Astrocyte (in vitro differentiated cells and primary cell): ENCODE measurements around the gene SLC7A9. TPM values are rescaled to one million over a fixed set of nuclear protein-coding genes. Genes with fewer than 3 reads are reported as not detected.

ENCODE experiments used
- DNase-seq: peaks from one replicate; pipeline ENCODE4 v3.0.0-alpha.2; 2010; ENCODE audit warnings: low read depth
- FAIRE-seq: peaks from 2 replicates; lab custom pipeline; 2011; peaks lifted over from hg19 to GRCh38; lab: Jason Lieb, UNC
- H2AFZ ChIP-seq: 2 replicates; pipeline ENCODE4 v1.6.0; 2012; ENCODE audit warnings: low read depth, low read length, inconsistent platforms
- H3K27ac ChIP-seq: 2 replicates; pipeline ENCODE4 v1.5.1; 2011; ENCODE audit warnings: low read depth, low read length, inconsistent platforms
- H3K27me3 ChIP-seq: 2 replicates; pipeline ENCODE4 v1.6.0; 2011; ENCODE audit warnings: low read length, inconsistent platforms; ENCODE audit not compliant: insufficient read depth
- H3K36me3 ChIP-seq: 2 replicates; pipeline ENCODE4 v1.5.1; 2011; ENCODE audit warnings: low read length, inconsistent platforms; ENCODE audit not compliant: insufficient read depth
- H3K4me1 ChIP-seq: 2 replicates; pipeline ENCODE4 v1.5.1; 2011; ENCODE audit warnings: low read length, inconsistent platforms; ENCODE audit not compliant: insufficient read depth
- H3K4me2 ChIP-seq: 2 replicates; pipeline ENCODE4 v1.6.0; 2012; ENCODE audit warnings: low read length, inconsistent platforms
- H3K4me3 ChIP-seq: 2 replicates; pipeline ENCODE4 v1.5.1; 2011; ENCODE audit warnings: low read depth, mild to moderate bottlenecking, low read length, inconsistent platforms; ENCODE audit not compliant: insufficient read depth
- H3K79me2 ChIP-seq: 2 replicates; pipeline ENCODE4 v1.6.0; 2012; ENCODE audit warnings: mild to moderate bottlenecking, low read length, inconsistent platforms; ENCODE audit not compliant: insufficient read depth
- H3K9ac ChIP-seq: 2 replicates; pipeline ENCODE4 v1.6.0; 2012; ENCODE audit warnings: mild to moderate bottlenecking, low read length, inconsistent platforms
- H3K9me3 ChIP-seq: 2 replicates; pipeline ENCODE4 v1.5.1; 2012; ENCODE audit warnings: low read depth, mild to moderate bottlenecking, low read length, inconsistent platforms; ENCODE audit not compliant: insufficient read depth
- H4K20me1 ChIP-seq: 2 replicates; pipeline ENCODE4 v1.6.0; 2012; ENCODE audit warnings: low read length, inconsistent platforms; ENCODE audit not compliant: insufficient read depth
- H3K27ac Mint-ChIP-seq: one replicate; pipeline ENCODE4 v1.8.0; 2021; ENCODE audit warnings: mild to moderate bottlenecking, mixed read lengths; ENCODE audit not compliant: unreplicated experiment
- H3K27me3 Mint-ChIP-seq: one replicate; pipeline ENCODE4 v1.8.0; 2021; ENCODE audit warnings: low read depth, mixed read lengths; ENCODE audit not compliant: unreplicated experiment
- H3K36me3 Mint-ChIP-seq: one replicate; pipeline ENCODE4 v1.8.0; 2021; ENCODE audit warnings: low read depth, mixed read lengths; ENCODE audit not compliant: unreplicated experiment
- H3K4me1 Mint-ChIP-seq: one replicate; pipeline ENCODE4 v1.8.0; 2021; ENCODE audit warnings: low read depth, mixed read lengths; ENCODE audit not compliant: unreplicated experiment
- H3K4me3 Mint-ChIP-seq: one replicate; pipeline ENCODE4 v1.8.0; 2021; ENCODE audit warnings: mild to moderate bottlenecking, moderate library complexity, mixed read lengths; ENCODE audit not compliant: unreplicated experiment
- H3K9me3 Mint-ChIP-seq: one replicate; pipeline ENCODE4 v1.8.0; 2021; ENCODE audit warnings: mild to moderate bottlenecking, mixed read lengths; ENCODE audit not compliant: unreplicated experiment
- EZH2 ChIP-seq: IDR thresholded peaks from 2 replicates; pipeline ENCODE4 v1.6.1; 2012; ENCODE audit warnings: mild to moderate bottlenecking, low read length, inconsistent platforms; ENCODE audit not compliant: insufficient read depth
- total RNA-seq: library from RNA; stranded (reverse); gene quantifications from 2 replicates; pipeline ENCODE4 v1.2.1, GENCODE V29; 2021
- TF ChIP-seq, protein P1 (sequence below): IDR thresholded peaks from 2 replicates; pipeline ENCODE4 v1.5.1; 2011; ENCODE audit warnings: low read depth, mild to moderate bottlenecking, inconsistent platforms, low read length, moderate library complexity; ENCODE audit not compliant: insufficient read depth

SLC7A9 gene
- total RNA-seq, 1 donor from 2014 or later: 0.45 TPM

DNA sequence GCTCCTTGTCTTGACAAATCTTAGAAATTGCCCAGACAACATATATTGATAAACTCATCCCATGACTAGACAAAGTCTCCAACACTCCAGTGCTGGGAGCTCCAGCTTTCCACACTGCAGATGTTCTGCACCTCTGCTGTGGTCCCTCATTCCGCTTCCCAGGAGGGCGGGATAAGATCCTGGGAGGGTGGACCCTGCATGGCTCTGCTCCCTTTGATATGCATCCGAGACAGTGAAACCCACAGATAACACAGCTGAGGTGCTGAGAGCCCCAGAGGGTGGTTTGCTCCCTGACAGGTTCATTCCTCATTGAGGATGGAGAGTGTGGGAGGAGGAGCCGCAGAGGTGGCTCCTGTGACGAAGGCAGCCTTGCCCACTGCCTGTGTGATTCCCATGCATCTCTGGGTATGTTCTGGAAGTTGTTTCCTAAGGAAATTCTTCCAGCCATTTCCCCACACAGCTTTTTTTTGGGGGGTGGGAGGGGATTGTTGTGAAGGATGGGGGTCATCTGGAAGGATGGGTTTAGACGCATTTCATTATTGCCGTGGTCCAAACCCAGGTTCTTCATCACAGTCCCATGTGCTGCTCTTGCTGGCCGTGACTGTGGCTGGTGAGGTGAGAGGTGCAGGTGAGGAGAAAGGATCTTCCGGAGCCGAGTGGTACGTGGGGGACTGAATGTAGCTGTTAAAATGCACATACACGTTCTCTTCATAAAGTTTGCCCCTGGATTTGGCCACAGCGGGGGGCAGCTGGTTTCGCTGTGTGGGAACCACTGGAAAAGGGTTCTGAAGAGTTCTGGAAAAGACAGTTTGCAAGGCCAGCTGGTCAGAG lies 46.4 kb downstream of the SLC7A9 start:
- no peak for FAIRE-seq
- H3K4me2 ChIP-seq: no peak overlapping the region
- DNase-seq: no peak
- peaks cover 8% of the 10 kb centered on the region for H3K36me3 Mint-ChIP-seq
- H3K27me3 ChIP-seq: peaks cover 17% of the 10 kb centered on the region
- H2AFZ ChIP-seq: no peak overlapping the region
- TF ChIP-seq EZH2: no peak
- TF ChIP-seq, protein P1, sequence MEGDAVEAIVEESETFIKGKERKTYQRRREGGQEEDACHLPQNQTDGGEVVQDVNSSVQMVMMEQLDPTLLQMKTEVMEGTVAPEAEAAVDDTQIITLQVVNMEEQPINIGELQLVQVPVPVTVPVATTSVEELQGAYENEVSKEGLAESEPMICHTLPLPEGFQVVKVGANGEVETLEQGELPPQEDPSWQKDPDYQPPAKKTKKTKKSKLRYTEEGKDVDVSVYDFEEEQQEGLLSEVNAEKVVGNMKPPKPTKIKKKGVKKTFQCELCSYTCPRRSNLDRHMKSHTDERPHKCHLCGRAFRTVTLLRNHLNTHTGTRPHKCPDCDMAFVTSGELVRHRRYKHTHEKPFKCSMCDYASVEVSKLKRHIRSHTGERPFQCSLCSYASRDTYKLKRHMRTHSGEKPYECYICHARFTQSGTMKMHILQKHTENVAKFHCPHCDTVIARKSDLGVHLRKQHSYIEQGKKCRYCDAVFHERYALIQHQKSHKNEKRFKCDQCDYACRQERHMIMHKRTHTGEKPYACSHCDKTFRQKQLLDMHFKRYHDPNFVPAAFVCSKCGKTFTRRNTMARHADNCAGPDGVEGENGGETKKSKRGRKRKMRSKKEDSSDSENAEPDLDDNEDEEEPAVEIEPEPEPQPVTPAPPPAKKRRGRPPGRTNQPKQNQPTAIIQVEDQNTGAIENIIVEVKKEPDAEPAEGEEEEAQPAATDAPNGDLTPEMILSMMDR: no peak
- no peak overlapping the region for H3K9ac ChIP-seq
- H3K4me3 ChIP-seq: no peak overlapping the region
- no peak overlapping the region for H3K27ac Mint-ChIP-seq
- no peak overlapping the region for H3K27ac ChIP-seq
- H3K4me1 Mint-ChIP-seq: peaks cover 8% of the 10 kb centered on the region
- H3K27me3 Mint-ChIP-seq: peaks cover 42% of the 10 kb centered on the region
- no peaks in the 10 kb centered on the region for H3K79me2 ChIP-seq
- H3K4me1 ChIP-seq: no peaks in the 10 kb centered on the region
- H3K9me3 ChIP-seq: no peaks in the 10 kb centered on the region
- peaks cover 2% of the 10 kb centered on the region for H3K9me3 Mint-ChIP-seq
- H3K4me3 Mint-ChIP-seq: no peak overlapping the region
- no peaks in the 10 kb centered on the region for H4K20me1 ChIP-seq
- no peaks in the 10 kb centered on the region for H3K36me3 ChIP-seq

DNA sequence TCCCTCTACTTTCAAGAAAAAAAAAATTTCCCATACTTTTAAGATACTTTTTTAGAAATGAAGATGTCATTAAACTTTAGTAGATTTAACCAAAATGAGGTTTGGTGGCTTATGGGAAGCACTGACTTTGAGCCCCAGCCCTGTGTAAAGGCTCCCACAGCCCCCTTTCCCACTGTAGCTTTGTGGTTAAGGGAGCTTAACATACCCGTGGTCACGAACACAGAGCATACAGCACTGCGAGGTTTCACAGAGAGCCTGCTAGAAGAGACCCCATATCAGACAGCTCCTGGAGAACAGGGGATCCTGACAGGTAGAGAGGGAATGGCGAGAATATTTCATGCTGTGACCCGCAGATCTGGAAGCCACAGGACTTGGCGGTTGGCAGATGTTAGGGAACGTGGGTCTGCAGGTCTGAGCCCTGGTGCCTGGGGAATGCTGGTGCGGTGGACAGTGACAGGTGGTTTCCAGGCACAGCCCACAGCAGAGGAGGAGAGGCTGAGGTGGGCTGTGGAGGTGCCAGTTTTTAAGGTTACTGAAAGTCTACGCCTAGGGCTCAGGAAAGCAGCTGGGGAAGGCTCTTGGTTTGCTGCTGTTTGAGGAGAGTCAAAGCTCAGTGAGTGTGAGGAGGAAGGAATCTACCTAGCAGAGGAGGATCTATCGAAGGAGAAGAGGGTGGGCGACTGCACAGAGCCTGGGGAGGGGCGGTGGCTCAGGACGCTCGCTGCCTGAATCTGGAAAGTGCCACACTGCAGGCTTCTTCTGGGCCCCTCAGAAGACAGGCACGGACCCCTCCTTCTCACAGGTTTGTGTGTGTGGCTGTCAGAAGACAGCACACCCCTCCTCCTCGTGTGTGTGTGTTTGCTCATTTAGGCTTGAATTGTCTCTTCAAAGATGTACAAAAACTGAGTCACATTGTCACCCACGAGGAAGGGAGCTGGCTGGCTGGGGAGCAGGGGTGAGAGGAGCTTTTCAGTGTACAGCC lies 49.9 kb downstream of the SLC7A9 start:
- H2AFZ ChIP-seq: no peak overlapping the region
- H3K27me3 Mint-ChIP-seq: peaks cover 59% of the 10 kb centered on the region

More for the DNA sequence above, 49.9 kb downstream of the SLC7A9 start:
- no peaks in the 10 kb centered on the region for H3K79me2 ChIP-seq
- no peaks in the 10 kb centered on the region for H3K36me3 ChIP-seq
- no peak overlapping the region for H3K4me2 ChIP-seq
- no peak overlapping the region for H3K9ac ChIP-seq
- DNase-seq: no peak
- peak overlapping the region; percentile 77 for H3K27ac Mint-ChIP-seq
- H4K20me1 ChIP-seq: no peaks in the 10 kb centered on the region
- TF ChIP-seq, protein P1: no peak
- TF ChIP-seq EZH2: no peak
- peaks cover 6% of the 10 kb centered on the region for H3K36me3 Mint-ChIP-seq
- H3K9me3 ChIP-seq: no peaks in the 10 kb centered on the region
- H3K27ac ChIP-seq: no peak overlapping the region
- peaks cover 8% of the 10 kb centered on the region for H3K4me1 Mint-ChIP-seq
- FAIRE-seq: no peak
- H3K4me3 Mint-ChIP-seq: no peak overlapping the region
- H3K27me3 ChIP-seq: peaks cover 10% of the 10 kb centered on the region
- peaks cover 3% of the 10 kb centered on the region for H3K9me3 Mint-ChIP-seq
- H3K4me1 ChIP-seq: no peaks in the 10 kb centered on the region
- no peak overlapping the region for H3K4me3 ChIP-seq
